ENCODE measurements around the gene ADAMTS2. TPM values are rescaled to one million over a fixed set of nuclear protein-coding genes. Genes with fewer than 3 reads are reported as not detected.

Gene ADAMTS2
- total RNA-seq, 1 donor from 2014 or later = 1.2 TPM

DNA sequence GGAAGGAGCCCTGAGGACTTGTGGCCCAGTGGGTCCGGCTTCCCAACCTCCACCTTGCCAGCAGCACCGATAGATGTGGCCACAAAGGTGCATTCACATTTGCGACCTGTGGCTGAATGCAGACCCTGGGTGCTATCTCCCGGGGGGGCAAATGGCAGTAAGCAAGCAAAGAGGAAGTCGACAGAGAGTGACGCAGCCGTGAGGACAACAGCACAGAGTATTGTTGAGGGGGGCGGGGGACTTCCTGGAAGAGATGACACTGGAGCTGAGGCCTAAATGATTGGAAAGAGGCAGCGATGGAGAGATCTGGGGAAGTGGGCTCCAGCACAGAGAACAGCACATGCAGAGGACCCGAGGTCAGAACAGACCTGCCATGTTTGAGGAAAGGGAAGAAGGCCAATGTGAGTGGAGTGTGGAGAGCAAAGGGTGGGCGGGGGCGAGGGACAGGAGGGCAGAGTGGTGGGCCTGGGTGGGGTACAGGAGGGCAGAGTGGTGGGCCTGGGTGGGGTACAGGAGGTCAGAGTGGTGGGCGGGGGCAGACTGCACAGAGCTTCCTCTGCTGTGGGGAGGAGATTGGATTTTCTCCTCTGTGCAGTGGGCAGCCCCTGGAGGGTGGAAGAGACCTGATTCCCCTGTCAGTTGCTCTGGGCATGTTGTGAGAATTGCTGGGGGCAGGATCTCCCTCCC lies 42.6 kb downstream of the ADAMTS2 start:
- Histone ChIP-seq H3K36me3 (no peaks in the 10 kb centered on the region), H4K20me1 (ENCODE audit: low read depth) (no peaks in the 10 kb centered on the region), H3K4me2 (no peak overlapping the region), H3K4me1 (no peaks in the 10 kb centered on the region), H3K9me3 (ENCODE audit: low read depth) (no peaks in the 10 kb centered on the region), H2AFZ (replicated peaks) (no peak overlapping the region), H3K27ac (no peak overlapping the region), H3K4me3 (no peak overlapping the region), H3K79me2 (ENCODE audit: low read depth) (no peaks in the 10 kb centered on the region), H3K9ac (no peak overlapping the region), H3F3A (ENCODE audit: low read depth) (no peaks in the 10 kb centered on the region), H3K27me3 (no peaks in the 10 kb centered on the region)
- TF ChIP-seq, protein P1, sequence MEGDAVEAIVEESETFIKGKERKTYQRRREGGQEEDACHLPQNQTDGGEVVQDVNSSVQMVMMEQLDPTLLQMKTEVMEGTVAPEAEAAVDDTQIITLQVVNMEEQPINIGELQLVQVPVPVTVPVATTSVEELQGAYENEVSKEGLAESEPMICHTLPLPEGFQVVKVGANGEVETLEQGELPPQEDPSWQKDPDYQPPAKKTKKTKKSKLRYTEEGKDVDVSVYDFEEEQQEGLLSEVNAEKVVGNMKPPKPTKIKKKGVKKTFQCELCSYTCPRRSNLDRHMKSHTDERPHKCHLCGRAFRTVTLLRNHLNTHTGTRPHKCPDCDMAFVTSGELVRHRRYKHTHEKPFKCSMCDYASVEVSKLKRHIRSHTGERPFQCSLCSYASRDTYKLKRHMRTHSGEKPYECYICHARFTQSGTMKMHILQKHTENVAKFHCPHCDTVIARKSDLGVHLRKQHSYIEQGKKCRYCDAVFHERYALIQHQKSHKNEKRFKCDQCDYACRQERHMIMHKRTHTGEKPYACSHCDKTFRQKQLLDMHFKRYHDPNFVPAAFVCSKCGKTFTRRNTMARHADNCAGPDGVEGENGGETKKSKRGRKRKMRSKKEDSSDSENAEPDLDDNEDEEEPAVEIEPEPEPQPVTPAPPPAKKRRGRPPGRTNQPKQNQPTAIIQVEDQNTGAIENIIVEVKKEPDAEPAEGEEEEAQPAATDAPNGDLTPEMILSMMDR (IDR thresholded peaks at IDR 0.05) = no peak
- no peak for TF ChIP-seq EZH2phosphoT487 (IDR thresholded peaks at IDR 0.05)
- no peak for TF ChIP-seq EZH2 (IDR thresholded peaks at IDR 0.05)
- Mint-ChIP-seq H3K27ac (no peak overlapping the region), H3K36me3 (no peaks in the 10 kb centered on the region), H3K4me1 (no peaks in the 10 kb centered on the region), H3K4me3 (no peak overlapping the region), H3K9me3 (peaks cover 15% of the 10 kb centered on the region), H3K27me3 (ENCODE audit: insufficient read depth, low read depth) (peaks cover 5% of the 10 kb centered on the region)
- no peak for DNase-seq (ENCODE audit: low spot score)

DNA sequence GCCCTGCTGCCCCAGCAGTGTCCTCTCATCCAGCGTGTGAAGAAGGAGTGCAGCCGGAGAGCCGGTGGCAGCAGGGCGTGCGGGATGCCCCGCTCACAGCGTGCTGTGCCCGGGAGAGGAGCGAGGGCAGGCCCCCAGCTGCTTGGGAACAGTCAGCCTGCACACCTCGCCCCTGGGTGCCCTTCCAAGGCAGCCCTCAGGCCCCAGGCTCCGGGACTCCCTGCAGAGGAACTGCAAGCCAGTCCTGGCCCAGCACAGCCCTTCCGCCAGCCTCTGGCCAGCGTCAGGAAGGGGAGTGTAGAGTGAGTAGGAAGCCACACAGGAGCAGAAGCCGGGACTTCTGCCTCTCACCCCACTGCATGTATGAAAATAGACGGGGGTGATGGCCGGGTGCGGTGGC lies 43.5 kb downstream of the ADAMTS2 start:
- Mint-ChIP-seq H3K27me3 (ENCODE audit: insufficient read depth, low read depth) (peaks cover 2% of the 10 kb centered on the region), H3K4me3 (no peak overlapping the region), H3K4me1 (peaks cover under 1% of the 10 kb centered on the region), H3K27ac (no peak overlapping the region), H3K36me3 (no peaks in the 10 kb centered on the region), H3K9me3 (peaks cover 15% of the 10 kb centered on the region)
- Histone ChIP-seq H3K4me1 (no peaks in the 10 kb centered on the region), H3K36me3 (no peaks in the 10 kb centered on the region), H3K4me3 (no peak overlapping the region), H2AFZ (replicated peaks) (no peak overlapping the region), H3K9ac (no peak overlapping the region), H3K27ac (no peak overlapping the region), H3K9me3 (ENCODE audit: low read depth) (no peaks in the 10 kb centered on the region), H3K4me2 (no peak overlapping the region), H3K27me3 (no peaks in the 10 kb centered on the region), H4K20me1 (ENCODE audit: low read depth) (no peaks in the 10 kb centered on the region), H3F3A (ENCODE audit: low read depth) (no peaks in the 10 kb centered on the region), H3K79me2 (ENCODE audit: low read depth) (no peaks in the 10 kb centered on the region)
- no peak for DNase-seq (ENCODE audit: low spot score)
- TF ChIP-seq, protein P1 (IDR thresholded peaks at IDR 0.05) = no peak
- no peak for TF ChIP-seq EZH2 (IDR thresholded peaks at IDR 0.05)
- no peak for TF ChIP-seq EZH2phosphoT487 (IDR thresholded peaks at IDR 0.05)

DNA sequence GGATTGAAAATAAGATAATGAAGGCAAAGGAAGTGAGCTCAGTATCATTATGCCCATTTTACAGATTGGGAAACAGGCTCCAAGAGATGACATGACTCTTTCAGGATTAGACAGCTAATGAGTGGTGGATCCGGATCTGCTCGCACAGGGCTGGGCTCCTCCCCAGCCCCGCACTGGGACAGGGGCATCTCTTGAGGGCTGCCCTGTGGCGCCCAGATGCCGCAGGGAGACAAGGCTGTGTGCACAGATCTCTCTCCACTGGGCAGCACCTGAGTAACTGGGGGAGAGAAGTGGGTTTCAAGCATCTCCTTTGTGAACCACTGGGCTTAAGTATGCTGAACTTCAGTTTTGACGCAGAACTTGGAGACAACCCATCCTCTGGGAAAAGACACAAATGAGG lies 43.9 kb downstream of the ADAMTS2 start:
- H3K4me1 ChIP-seq = no peaks in the 10 kb centered on the region
- TF ChIP-seq, protein P1 (IDR thresholded peaks at IDR 0.05) = no peak
- TF ChIP-seq EZH2phosphoT487 (IDR thresholded peaks at IDR 0.05) (no peak), EZH2 (IDR thresholded peaks at IDR 0.05) (no peak)
- no peaks in the 10 kb centered on the region for H3K9me3 ChIP-seq (ENCODE audit: low read depth)
- no peak overlapping the region for H3K27ac ChIP-seq
- peaks cover 3% of the 10 kb centered on the region for H3K4me1 Mint-ChIP-seq
- no peak overlapping the region for H3K9ac ChIP-seq
- no peaks in the 10 kb centered on the region for H3K36me3 Mint-ChIP-seq
- DNase-seq (ENCODE audit: low spot score) = no peak
- H3K4me2 ChIP-seq = no peak overlapping the region
- H3K4me3 Mint-ChIP-seq = no peak overlapping the region
- no peak overlapping the region for H3K4me3 ChIP-seq
- peaks cover 5% of the 10 kb centered on the region for H3K27me3 Mint-ChIP-seq (ENCODE audit: insufficient read depth, low read depth)
- peaks cover 15% of the 10 kb centered on the region for H3K9me3 Mint-ChIP-seq
- no peak overlapping the region for H2AFZ ChIP-seq (replicated peaks)
- H3K36me3 ChIP-seq = no peaks in the 10 kb centered on the region
- H4K20me1 ChIP-seq (ENCODE audit: low read depth) = no peaks in the 10 kb centered on the region
- H3K79me2 ChIP-seq (ENCODE audit: low read depth) = no peaks in the 10 kb centered on the region
- H3K27ac Mint-ChIP-seq = no peak overlapping the region
- no peaks in the 10 kb centered on the region for H3K27me3 ChIP-seq
- H3F3A ChIP-seq (ENCODE audit: low read depth) = no peaks in the 10 kb centered on the region

Measured in neural progenitor cell (in vitro differentiated cells).